ENCODE measurements around the gene FGR.

DNA sequence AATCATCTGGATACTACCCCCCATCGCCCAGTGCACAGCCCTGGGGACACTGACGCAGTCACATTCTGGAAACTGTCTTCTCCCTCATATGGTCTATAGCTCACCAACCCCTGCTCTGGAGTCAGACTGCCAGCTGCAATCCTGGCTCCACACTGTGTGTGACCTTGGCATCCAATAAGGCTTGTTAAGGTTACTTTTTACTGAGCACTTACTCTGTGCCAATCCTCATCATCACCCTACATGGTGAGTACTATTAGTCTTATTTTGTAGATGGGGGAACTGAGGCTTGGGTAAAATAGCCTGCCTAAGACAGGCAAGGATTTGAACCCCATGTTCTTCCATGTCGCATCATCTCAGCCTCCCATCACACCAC, 65.9 kb downstream of the FGR start:
- TF ChIP-seq GATA2 (IDR thresholded peaks at IDR 0.05; ENCODE audit: low read depth, low read length) (no peak), GATA3 (IDR thresholded peaks at IDR 0.05; ENCODE audit: low read depth, low read length) (no peak)

Measured in SH-SY5Y (cell line).